Natural killer cell (primary cell): ENCODE measurements around the gene CCL14. TPM values are rescaled to one million over a fixed set of nuclear protein-coding genes. Genes with fewer than 3 reads are reported as not detected.
A peak's percentile ranks its signal among the peaks of the same experiment; 100 is the strongest.

Experiments
- ATAC-seq, 3 donors: fragments of 150-1000 bp in 2 of 3; fragments of 200-7000 bp in 1 of 3; cut with Tn5 transposase; 1 replicate in 1 of 3; 2 replicates in 2 of 3; pipeline ENCODE4 v1.10.0; 2021; ENCODE audit warnings: mild to moderate bottlenecking in 2 of 3, moderate library complexity in 2 of 3
- DNase-seq, 2 donors: peaks; one replicate each; pipeline versions ENCODE4 v3.0.0 to v3.0.0-alpha.2; 2013 to 2021; ENCODE audit warnings: mixed read lengths in 1 of 2
- H3K27ac ChIP-seq: one replicate; pipeline ENCODE4 v1.5.1; 2013; ENCODE audit warnings: mild to moderate bottlenecking, low read length
- H3K27me3 ChIP-seq: one replicate; pipeline ENCODE4 v1.6.1; 2013; ENCODE audit warnings: low read length; ENCODE audit not compliant: control insufficient read depth, insufficient read depth
- H3K36me3 ChIP-seq: one replicate; pipeline ENCODE4 v1.6.1; 2013; ENCODE audit warnings: low read length; ENCODE audit not compliant: control insufficient read depth, insufficient read depth
- H3K4me1 ChIP-seq: one replicate; pipeline ENCODE4 v1.6.1; 2013; ENCODE audit warnings: low read length; ENCODE audit not compliant: control insufficient read depth, insufficient read depth
- H3K4me3 ChIP-seq: one replicate; pipeline ENCODE4 v1.5.1; 2013; ENCODE audit warnings: low read length
- H3K9me3 ChIP-seq: one replicate; pipeline ENCODE4 v1.6.1; 2013; ENCODE audit warnings: low read length; ENCODE audit not compliant: control insufficient read depth, insufficient read depth
- H3K27ac Mint-ChIP-seq, 2 donors: one replicate each; pipeline ENCODE4 v1.8.0; 2022; ENCODE audit warnings: mild to moderate bottlenecking in 2 of 2, mixed read lengths in 2 of 2, moderate library complexity in 1 of 2
- H3K27me3 Mint-ChIP-seq, 2 donors: one replicate each; pipeline ENCODE4 v1.8.0; 2022; ENCODE audit warnings: low read depth in 2 of 2, mixed read lengths in 2 of 2
- H3K36me3 Mint-ChIP-seq: one replicate; pipeline ENCODE4 v1.8.0; 2022; ENCODE audit warnings: mixed read lengths
- H3K4me1 Mint-ChIP-seq, 2 donors: one replicate each; pipeline ENCODE4 v1.8.0; 2022; ENCODE audit warnings: mixed read lengths in 2 of 2
- H3K4me3 Mint-ChIP-seq: one replicate; pipeline ENCODE4 v1.8.0; 2022; ENCODE audit warnings: mild to moderate bottlenecking, moderate library complexity, mixed read lengths
- H3K9me3 Mint-ChIP-seq, 2 donors: one replicate each; pipeline ENCODE4 v1.8.0; 2022; ENCODE audit warnings: mixed read lengths in 2 of 2
- CTCF ChIP-seq: fragments of 200-600 bp; IDR thresholded peaks from one replicate; pipeline ENCODE4 v1.8.0; 2022; ENCODE audit warnings: antibody characterized with exemption
- WGBS: methylation state at CpG from one replicate; pipeline ENCODE4 v1.1.7; 2013; ENCODE audit warnings: missing lambda C conversion rate; ENCODE audit not compliant: insufficient coverage; 5-methylcytosine and 5-hydroxymethylcytosine counted together
- intact Hi-C: fragments of 100-400 bp; cut with micrococcal nuclease; formaldehyde crosslinking; loops from one replicate; pipeline ENCODE4 v1.14.2; 2022
- total RNA-seq, 4 donors: library from RNA; stranded (reverse); fragments of 120-200 nt in 1 of 4; gene quantifications; one replicate each; pipeline versions ENCODE4 v1.2.3 to v1.2.4, GENCODE V29; 2013 to 2022

CCL14 gene
- total RNA-seq, 3 donors from 2014 or later (not counting 1 experiment from before 2014, with no cell fraction given): not detected

GRCh38 chr17:35948092-35948491 is 38.4 kb downstream of the CCL14 start:
- intact Hi-C loops: no loop called here
- Histone ChIP-seq H3K36me3 (no peaks in the 10 kb centered on the region), H3K27ac (no peak overlapping the region), H3K4me3 (no peak overlapping the region), H3K4me1 (peaks cover 10% of the 10 kb centered on the region), H3K27me3 (no peaks in the 10 kb centered on the region), H3K9me3 (no peaks in the 10 kb centered on the region)
- DNase-seq (no peak), ATAC-seq (no peak)
- H3K9me3 Mint-ChIP-seq: no peaks in the 10 kb centered on the region
- no peak overlapping the region for H3K27ac Mint-ChIP-seq
- WGBS: 94% methylated on average over 7 of the region's 7 CpGs
- H3K36me3 Mint-ChIP-seq: no peaks in the 10 kb centered on the region
- H3K4me3 Mint-ChIP-seq: no peak overlapping the region
- H3K4me1 Mint-ChIP-seq: peaks cover 0 to 18% of the 10 kb centered on the region in 2 donors
- no peaks in the 10 kb centered on the region for H3K27me3 Mint-ChIP-seq
- TF ChIP-seq CTCF: no peak

DNA sequence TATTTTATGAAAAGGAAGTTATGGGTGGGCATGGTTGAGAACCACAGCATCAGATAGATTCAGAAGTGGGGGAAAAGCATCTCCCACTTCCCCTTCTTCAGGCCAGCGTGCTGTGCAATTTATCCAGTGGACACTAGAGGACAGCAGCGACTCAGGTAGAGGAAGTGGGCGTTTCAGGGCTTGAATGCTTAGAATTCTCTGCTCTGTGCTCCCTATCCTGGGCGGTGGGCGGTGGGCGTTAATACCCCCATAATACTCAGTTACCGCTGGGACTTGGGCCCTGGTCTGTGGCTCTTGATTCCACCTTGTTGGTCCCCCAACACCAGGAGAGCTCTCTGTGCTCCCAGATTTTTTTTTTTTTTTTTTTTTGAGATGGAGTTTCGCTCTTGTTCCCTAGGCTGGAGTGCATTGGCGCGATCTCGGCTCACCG is 39.4 kb downstream of the CCL14 start:
- H3K4me3 Mint-ChIP-seq: peak overlapping the region; percentile 9
- peak; percentile 33 to 73 for DNase-seq

GRCh38 chr17:35944151-35944550 is 42.4 kb downstream of the CCL14 start:
- Histone ChIP-seq H3K9me3 (no peaks in the 10 kb centered on the region), H3K36me3 (no peaks in the 10 kb centered on the region), H3K4me3 (no peak overlapping the region), H3K27ac (no peak overlapping the region), H3K27me3 (no peaks in the 10 kb centered on the region), H3K4me1 (peaks cover 10% of the 10 kb centered on the region)
- 88% methylated on average over 4 of the region's 4 CpGs for WGBS
- no peak for TF ChIP-seq CTCF
- Mint-ChIP-seq H3K4me1 (peaks cover 15 to 20% of the 10 kb centered on the region in 2 donors), H3K9me3 (no peaks in the 10 kb centered on the region), H3K4me3 (no peak overlapping the region), H3K27ac (peak overlapping the region; percentile 50 to 68), H3K36me3 (no peaks in the 10 kb centered on the region), H3K27me3 (no peaks in the 10 kb centered on the region)
- no peak for ATAC-seq
- no peak for DNase-seq
- intact Hi-C loops: no loop called here

More for the DNA sequence above, 39.4 kb downstream of the CCL14 start:
- Histone ChIP-seq H3K4me3 (no peak overlapping the region), H3K27me3 (no peaks in the 10 kb centered on the region), H3K27ac (no peak overlapping the region), H3K4me1 (peaks cover 10% of the 10 kb centered on the region), H3K36me3 (no peaks in the 10 kb centered on the region), H3K9me3 (no peaks in the 10 kb centered on the region)
- H3K4me1 Mint-ChIP-seq: peaks cover 7 to 21% of the 10 kb centered on the region in 2 donors
- H3K36me3 Mint-ChIP-seq: no peaks in the 10 kb centered on the region
- no peaks in the 10 kb centered on the region for H3K27me3 Mint-ChIP-seq
- H3K9me3 Mint-ChIP-seq: no peaks in the 10 kb centered on the region
- ATAC-seq: peak; percentile 87 to 99 (median 98)
- intact Hi-C loops: loop anchor here (1.0 kb wide), 2 partner anchors 98 to 202 kb away; no protein-coding TSS in a partner anchor
- peak; percentile 73 for TF ChIP-seq CTCF
- H3K27ac Mint-ChIP-seq: peak overlapping the region in 1 of 2 donors; percentile 40
- WGBS: 30% methylated on average over 11 of the region's 12 CpGs

DNA sequence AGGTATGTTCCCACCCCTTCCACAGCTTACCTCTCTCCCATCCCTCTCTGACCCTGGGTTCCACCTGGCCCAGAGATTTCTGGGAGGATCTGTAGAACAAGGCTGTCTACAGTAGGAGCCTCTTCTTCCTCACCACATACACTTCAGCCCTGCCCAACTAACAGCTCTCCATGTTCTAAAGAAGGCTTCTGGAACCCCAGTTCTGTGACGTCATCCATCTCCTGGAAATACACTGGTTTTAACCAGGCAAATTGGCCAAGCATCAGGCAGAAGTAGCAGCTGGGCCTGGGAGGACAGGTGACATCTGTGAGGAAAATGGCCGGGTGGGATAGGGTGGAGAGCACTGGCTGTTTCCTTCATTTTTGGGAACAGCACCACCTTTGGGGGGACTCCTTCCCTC is 43.0 kb downstream of the CCL14 start, which contains the start of gene LYZL6:
TSS of gene LYZL6 (minus strand) at position 177 of the 400 bp plus-strand sequence. CDS start 4,357 bp downstream, outside the sequence.
- Mint-ChIP-seq H3K4me3 (no peak within 1 kb of the TSS), H3K36me3 (no peaks in the 10 kb centered on the region), H3K27me3 (no peaks in the 10 kb centered on the region), H3K4me1 (peaks cover 20 to 26% of the 10 kb centered on the region in 2 donors), H3K9me3 (no peaks in the 10 kb centered on the region), H3K27ac (peak within 1 kb of the TSS; percentile 50 to 68)
- WGBS: 85% methylated on average over 2 of the region's 2 CpGs
- H3K27me3 ChIP-seq: no peaks in the 10 kb centered on the region
- intact Hi-C loops: no loop called here
- no peak for TF ChIP-seq CTCF
- DNase-seq (no peak), ATAC-seq (no peak)
- peaks cover 10% of the 10 kb centered on the region for H3K4me1 ChIP-seq
- H3K36me3 ChIP-seq: no peaks in the 10 kb centered on the region
- H3K27ac ChIP-seq: no peak within 1 kb of the TSS
- H3K9me3 ChIP-seq: no peaks in the 10 kb centered on the region
- no peak within 1 kb of the TSS for H3K4me3 ChIP-seq
